NCI-H1092 (cell line): ENCODE measurements around the gene TTC23L.
A peak's percentile ranks its signal among the peaks of the same experiment; 100 is the strongest.
"Not testable (repeated sequence)": the region's sequence is repeated elsewhere in the genome, so short reads cannot be mapped to it uniquely, and the experiment has no call there.

Experiments used
- DNase-seq: peaks from one replicate; lab custom pipeline; 2025; lab: John Stamatoyannopoulos, UW

Gene TTC23L

GRCh38 chr5:34923256-34923655 lies 84.3 kb downstream of the TTC23L start:
- not testable (repeated sequence) for DNase-seq

DNA sequence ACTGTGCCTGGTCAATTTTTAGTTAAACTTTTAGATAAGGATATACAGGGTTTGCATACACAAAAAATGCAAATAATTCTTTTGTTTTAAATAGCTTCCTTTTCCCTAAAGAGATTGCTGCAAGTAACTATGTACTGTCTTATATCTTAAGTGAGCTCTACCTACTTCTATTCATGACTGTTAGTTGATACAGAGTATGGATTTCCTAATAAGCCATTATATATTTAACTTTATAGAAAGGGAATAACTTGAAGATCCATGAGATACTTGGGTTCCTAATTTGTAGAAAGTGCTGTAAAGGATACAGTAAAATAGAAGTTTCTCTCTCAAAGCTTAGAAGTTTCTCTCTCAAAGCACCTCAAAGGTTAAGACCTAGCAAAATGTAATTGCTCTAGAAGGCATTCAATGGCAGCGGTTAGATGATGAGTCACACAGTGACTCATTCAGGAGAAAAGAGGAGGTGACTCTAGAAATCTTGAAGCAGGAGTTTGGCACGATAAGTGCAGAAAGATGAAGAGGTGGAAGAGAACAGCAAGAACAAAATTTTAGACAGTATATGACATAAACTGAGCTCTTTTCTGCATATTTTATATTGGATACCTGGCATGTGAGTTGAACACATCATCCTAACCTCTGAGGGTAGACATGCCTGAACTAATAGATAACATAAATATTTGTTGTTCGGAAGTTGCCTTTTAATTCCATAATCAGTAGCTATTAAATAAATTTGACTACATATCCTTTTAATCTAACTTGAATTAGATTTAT lies 84.9 kb downstream of the TTC23L start:
- DNase-seq, result no peak

DNA sequence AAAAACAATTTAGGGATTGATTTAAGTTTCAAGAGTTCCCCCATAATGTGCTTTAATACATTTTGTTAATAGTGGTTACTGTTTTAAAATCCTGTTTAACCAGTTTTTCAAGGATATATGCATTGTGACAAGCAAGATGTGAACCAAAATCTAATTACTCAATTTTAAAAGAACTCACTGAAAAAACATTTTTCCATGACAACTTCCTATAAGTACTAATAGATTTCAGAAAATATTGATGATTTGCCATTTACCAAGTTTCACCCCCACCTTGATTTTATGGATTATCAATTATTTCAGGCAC lies 85.5 kb downstream of the TTC23L start:
- no peak for DNase-seq

- DNase-seq, result no peak
Measured at GRCh38 chr5:34926318-34926888, 87.4 kb downstream of the TTC23L start.

- no peak for DNase-seq
Measured at GRCh38 chr5:34927785-34928184, 88.8 kb downstream of the TTC23L start.

- DNase-seq, result no peak
Measured at GRCh38 chr5:34928267-34928666, 89.3 kb downstream of the TTC23L start.

DNA sequence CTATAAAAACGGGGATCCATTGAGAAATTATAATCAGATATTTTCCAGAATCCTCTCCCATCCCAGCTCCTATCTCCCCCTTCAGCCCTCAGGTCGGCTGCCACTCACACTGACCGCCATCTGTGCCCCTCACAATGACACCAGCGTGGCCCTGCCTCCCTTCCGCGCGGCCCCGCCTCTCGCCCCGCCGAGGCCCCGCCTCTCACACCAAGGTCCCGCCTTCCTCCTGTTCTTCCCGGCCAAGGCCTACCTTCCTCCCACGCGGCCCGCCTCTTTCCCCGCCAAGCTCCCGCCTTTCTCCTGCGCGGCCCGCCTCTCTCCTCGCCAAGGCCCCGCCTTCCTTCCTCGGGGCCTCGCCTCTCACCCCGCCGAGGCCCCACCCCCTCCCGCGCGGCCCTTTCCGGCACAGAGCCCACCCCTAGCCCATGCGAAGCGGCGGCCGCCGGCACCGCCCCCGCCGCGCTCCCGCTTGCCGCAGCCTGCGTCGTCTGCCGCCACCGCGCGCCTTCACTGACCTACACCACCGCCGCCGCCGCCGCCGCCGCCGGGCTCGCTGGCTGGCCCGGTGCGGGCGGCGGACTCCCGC lies 90.3 kb downstream of the TTC23L start, which contains the start of gene DNAJC21:
Gene DNAJC21, plus strand, starts transcription at position 426 of the 586 bp plus-strand sequence. CDS start 261 bp downstream, outside the sequence.
- peak; percentile 96 for DNase-seq

GRCh38 chr5:34929720-34930461 lies 90.9 kb downstream of the TTC23L start:
- DNase-seq, result peak; percentile 66

- DNase-seq, result no peak
Measured at GRCh38 chr5:34930462-34930844, 91.5 kb downstream of the TTC23L start.

- no peak for DNase-seq
Measured at GRCh38 chr5:34930870-34931269, 91.9 kb downstream of the TTC23L start.

GRCh38 chr5:34932947-34933346 lies 94.0 kb downstream of the TTC23L start:
- no peak for DNase-seq

DNA sequence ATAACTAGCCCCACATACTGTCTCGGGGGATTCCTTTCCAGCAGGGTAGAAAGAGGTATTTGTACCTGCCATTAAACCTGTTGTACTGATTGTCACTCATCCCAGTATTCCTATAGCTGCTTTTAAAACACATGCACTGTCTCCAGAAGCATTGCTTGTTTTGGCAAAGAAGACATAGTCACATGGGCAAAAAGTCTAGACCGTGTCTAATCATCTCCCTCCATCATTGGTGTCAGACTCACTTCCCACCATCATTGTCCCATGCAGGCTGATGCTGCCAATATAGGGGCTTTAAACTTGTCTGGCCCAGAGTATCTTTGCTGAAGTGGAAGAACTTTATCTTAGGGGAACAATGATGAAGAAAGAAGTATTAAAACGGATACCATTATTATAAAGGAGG lies 103.0 kb downstream of the TTC23L start:
- no peak for DNase-seq

GRCh38 chr5:34944044-34944443 lies 105.1 kb downstream of the TTC23L start:
- DNase-seq, result no peak

DNA sequence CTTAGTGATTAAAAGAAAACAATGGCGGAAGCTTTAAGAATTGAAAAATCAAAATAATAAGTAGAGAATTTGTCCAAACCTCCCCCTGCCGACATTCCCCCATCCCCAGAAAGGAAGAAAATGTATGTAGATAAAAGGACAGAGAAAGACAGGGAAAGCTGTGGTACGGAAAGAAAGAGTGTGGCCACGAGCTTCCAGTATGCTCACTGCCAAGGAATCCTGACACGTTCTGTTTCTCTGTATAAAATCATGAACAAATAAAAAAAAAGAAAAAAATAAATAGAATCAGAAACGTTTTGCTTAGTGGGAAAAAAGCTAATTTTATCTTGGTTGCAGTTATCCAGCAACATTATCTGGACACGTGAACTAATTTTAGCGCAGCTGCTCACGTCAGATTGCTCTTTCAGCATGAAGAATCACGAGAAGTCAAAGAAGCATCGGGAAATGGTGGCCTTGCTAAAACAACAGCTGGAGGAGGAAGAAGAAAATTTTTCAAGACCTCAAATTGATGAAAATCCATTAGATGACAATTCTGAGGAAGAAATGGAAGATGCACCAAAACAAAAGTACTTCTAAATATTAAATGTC lies 105.6 kb downstream of the TTC23L start:
- DNase-seq, result no peak
